Hepatocyte (in vitro differentiated cells): Measurements from ENCODE around the gene TRPM2. TPM values are rescaled to one million over a fixed set of nuclear protein-coding genes. Genes with fewer than 3 reads are reported as not detected.

Experiments
- DNase-seq: peaks from one replicate; pipeline ENCODE4 v3.0.0-alpha.2; 2016; ENCODE audit warnings: low spot score
- H2AFZ ChIP-seq: fragments of 200-600 bp; sonication (generic); 2 replicates; pipeline ENCODE4 v1.6.0; 2016; ENCODE audit warnings: antibody characterized with exemption, mild to moderate bottlenecking
- H3K27ac ChIP-seq: fragments of 200-600 bp; sonication (generic); 2 replicates; pipeline ENCODE4 v1.5.1; 2016; ENCODE audit warnings: mild to moderate bottlenecking
- H3K27me3 ChIP-seq: fragments of 200-600 bp; sonication (generic); 2 replicates; pipeline ENCODE4 v1.6.1; 2016
- H3K36me3 ChIP-seq: fragments of 200-600 bp; sonication (generic); replicated peaks from 2 replicates; pipeline ENCODE4 v1.5.1; 2016; ENCODE audit warnings: low read depth; ENCODE audit not compliant: insufficient read depth
- H3K4me1 ChIP-seq: fragments of 200-600 bp; sonication (generic); 2 replicates; pipeline ENCODE4 v1.5.1; 2016; ENCODE audit warnings: mild to moderate bottlenecking, moderate library complexity; ENCODE audit not compliant: insufficient read depth
- H3K4me2 ChIP-seq: fragments of 200-600 bp; sonication (generic); 2 replicates; pipeline ENCODE4 v1.6.0; 2016
- H3K4me3 ChIP-seq: fragments of 200-600 bp; sonication (generic); 2 replicates; pipeline ENCODE4 v1.5.1; 2016; ENCODE audit warnings: mild to moderate bottlenecking
- H3K79me2 ChIP-seq: fragments of 200-600 bp; sonication (generic); 2 replicates; pipeline ENCODE4 v1.6.0; 2017; ENCODE audit warnings: mild to moderate bottlenecking
- H3K9me2 ChIP-seq: fragments of 200-600 bp; sonication (generic); replicated peaks from 2 replicates; pipeline ENCODE4 v1.6.0; 2017; ENCODE audit warnings: mild to moderate bottlenecking; ENCODE audit not compliant: insufficient read depth
- H3K9me3 ChIP-seq: fragments of 200-600 bp; sonication (generic); 2 replicates; pipeline ENCODE4 v1.5.1; 2016; ENCODE audit warnings: low read depth, mild to moderate bottlenecking
- H4K20me1 ChIP-seq: fragments of 200-600 bp; sonication (generic); 2 replicates; pipeline ENCODE4 v1.6.0; 2016; ENCODE audit warnings: mild to moderate bottlenecking; ENCODE audit not compliant: insufficient read depth, poor library complexity, severe bottlenecking
- EZH2 ChIP-seq: fragments of 200-600 bp; sonication (generic); IDR thresholded peaks from 2 replicates; pipeline ENCODE4 v1.6.1; 2016; ENCODE audit warnings: antibody characterized with exemption, mild to moderate bottlenecking, borderline replicate concordance
- EZH2phosphoT487 ChIP-seq: fragments of 200-600 bp; sonication (generic); IDR thresholded peaks from one replicate; pipeline ENCODE4 v1.6.1; 2018; ENCODE audit warnings: antibody characterized with exemption, mild to moderate bottlenecking, low read depth, moderate library complexity; ENCODE audit not compliant: unreplicated experiment, severe bottlenecking
- WGBS: methylation state at CpG from one replicate; pipeline ENCODE4 v1.1.6; 2016; ENCODE audit warnings: low lambda C conversion rate; ENCODE audit errors: missing lambda C conversion rate; 5-methylcytosine and 5-hydroxymethylcytosine counted together
- polyA plus RNA-seq: library from polyadenylated mRNA; unstranded; fragments of >200 nt; fragmentation: Nextera tagmentation; extraction: Ambion mirVana; gene quantifications from 2 replicates; pipeline ENCODE4 v1.2.1, GENCODE V29; 2016
- total RNA-seq: library from RNA; depleted of rRNA; stranded (reverse); fragments of >200 nt; gene quantifications from 2 replicates; pipeline ENCODE4 v1.2.3, GENCODE V29; 2014
- TF ChIP-seq, protein P1 (sequence below): fragments of 200-600 bp; sonication (generic); IDR thresholded peaks from 2 replicates; pipeline ENCODE4 v1.5.1; 2016; ENCODE audit warnings: antibody characterized with exemption, mild to moderate bottlenecking; ENCODE audit not compliant: poor library complexity

The TRPM2 gene
- total and polyA plus RNA-seq, 2 experiments from 2014 or later = 0.25 to 0.50 TPM

DNA sequence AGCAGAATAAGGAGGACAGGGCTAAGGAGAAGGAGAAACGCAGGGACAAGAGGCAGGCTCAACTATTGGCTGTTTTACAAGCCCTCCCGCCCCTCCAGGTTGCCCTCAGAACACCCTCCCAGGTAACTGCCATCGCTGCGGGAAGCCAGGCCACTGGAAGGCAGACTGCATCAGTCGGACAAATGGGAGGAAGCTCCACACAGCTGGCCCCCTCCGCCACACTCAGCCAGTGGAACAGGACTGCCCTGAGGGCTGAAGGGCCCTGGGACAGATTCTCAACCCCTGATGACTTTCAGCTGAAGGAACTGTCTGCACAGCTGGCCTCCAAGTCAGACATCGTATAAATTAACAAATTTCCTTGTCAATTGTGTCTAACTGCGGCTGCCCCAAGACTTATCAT lies 123.7 kb downstream of the TRPM2 start:
- no peaks in the 10 kb centered on the region for H3K79me2 ChIP-seq
- H3K36me3 ChIP-seq = no peaks in the 10 kb centered on the region
- H3K4me3 ChIP-seq = no peak overlapping the region
- no peak overlapping the region for H2AFZ ChIP-seq
- no peaks in the 10 kb centered on the region for H4K20me1 ChIP-seq
- no peaks in the 10 kb centered on the region for H3K9me3 ChIP-seq
- H3K27me3 ChIP-seq = no peaks in the 10 kb centered on the region
- 79% methylated on average over 8 of the region's 8 CpGs for WGBS
- TF ChIP-seq EZH2 (no peak), EZH2phosphoT487 (no peak)
- TF ChIP-seq, protein P1, sequence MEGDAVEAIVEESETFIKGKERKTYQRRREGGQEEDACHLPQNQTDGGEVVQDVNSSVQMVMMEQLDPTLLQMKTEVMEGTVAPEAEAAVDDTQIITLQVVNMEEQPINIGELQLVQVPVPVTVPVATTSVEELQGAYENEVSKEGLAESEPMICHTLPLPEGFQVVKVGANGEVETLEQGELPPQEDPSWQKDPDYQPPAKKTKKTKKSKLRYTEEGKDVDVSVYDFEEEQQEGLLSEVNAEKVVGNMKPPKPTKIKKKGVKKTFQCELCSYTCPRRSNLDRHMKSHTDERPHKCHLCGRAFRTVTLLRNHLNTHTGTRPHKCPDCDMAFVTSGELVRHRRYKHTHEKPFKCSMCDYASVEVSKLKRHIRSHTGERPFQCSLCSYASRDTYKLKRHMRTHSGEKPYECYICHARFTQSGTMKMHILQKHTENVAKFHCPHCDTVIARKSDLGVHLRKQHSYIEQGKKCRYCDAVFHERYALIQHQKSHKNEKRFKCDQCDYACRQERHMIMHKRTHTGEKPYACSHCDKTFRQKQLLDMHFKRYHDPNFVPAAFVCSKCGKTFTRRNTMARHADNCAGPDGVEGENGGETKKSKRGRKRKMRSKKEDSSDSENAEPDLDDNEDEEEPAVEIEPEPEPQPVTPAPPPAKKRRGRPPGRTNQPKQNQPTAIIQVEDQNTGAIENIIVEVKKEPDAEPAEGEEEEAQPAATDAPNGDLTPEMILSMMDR = no peak
- no peaks in the 10 kb centered on the region for H3K9me2 ChIP-seq
- no peak for DNase-seq
- no peak overlapping the region for H3K4me2 ChIP-seq
- H3K27ac ChIP-seq = no peak overlapping the region
- no peaks in the 10 kb centered on the region for H3K4me1 ChIP-seq

DNA sequence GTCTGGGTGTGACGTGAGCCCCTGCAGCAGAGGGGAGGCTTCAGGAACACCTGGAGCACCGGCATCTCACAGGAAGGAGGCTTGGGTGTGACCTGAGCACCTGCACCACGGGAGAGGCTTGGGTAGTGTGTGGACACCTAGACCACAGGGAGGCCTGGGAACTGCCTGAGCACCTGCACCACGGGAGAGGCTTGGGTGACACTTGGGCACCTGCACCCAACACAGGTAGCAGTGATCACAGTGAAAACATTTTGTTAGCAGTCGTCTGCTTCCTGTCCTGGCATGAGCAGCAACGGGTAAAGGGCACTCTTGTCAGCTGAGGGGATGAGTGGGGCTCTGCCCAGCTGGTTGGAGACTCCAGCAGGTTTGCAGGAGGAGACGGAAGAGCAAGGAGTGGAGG lies 124.3 kb downstream of the TRPM2 start:
- WGBS = 86% methylated on average over 7 of the region's 7 CpGs
- Histone ChIP-seq H3K36me3 (no peaks in the 10 kb centered on the region), H2AFZ (no peak overlapping the region), H3K9me2 (no peaks in the 10 kb centered on the region), H3K27me3 (no peaks in the 10 kb centered on the region), H3K4me3 (no peak overlapping the region), H3K9me3 (no peaks in the 10 kb centered on the region), H3K27ac (no peak overlapping the region), H3K79me2 (no peaks in the 10 kb centered on the region), H3K4me1 (no peaks in the 10 kb centered on the region), H4K20me1 (no peaks in the 10 kb centered on the region), H3K4me2 (no peak overlapping the region)
- DNase-seq = no peak
- TF ChIP-seq EZH2 (no peak), EZH2phosphoT487 (no peak)
- TF ChIP-seq, protein P1 = no peak

DNA sequence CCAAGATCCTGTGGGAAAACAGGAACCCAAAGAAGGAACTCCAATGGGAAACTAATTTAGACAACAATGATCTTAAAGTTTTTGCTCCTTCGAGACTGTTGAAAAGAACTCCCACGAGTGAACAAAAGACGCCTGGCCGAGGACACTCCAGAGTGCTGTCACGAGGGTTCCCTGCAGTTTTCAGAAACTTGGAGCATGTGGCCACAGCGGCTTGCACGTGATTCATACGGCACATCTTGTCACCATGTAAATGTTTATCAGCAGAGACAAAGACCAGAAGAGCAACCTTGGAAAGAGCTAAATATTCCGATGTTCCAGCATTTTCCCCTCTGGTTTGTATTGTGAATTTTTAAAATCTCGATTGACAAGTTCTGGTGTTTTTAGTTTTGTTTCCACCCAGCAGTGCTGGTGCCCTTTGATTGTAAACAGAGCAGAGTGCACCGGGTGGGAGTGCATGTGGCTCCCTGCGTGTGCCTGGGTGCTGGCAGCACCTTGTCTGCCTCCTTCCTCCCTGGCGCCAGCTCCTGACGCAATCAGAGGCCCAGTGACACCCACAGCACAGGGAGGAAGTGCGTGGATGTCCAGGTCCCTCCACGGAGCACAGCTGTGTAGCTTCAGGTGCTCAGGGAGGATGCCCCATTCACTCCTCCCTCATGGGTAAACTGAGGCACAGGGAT lies 124.8 kb downstream of the TRPM2 start:
- Histone ChIP-seq H2AFZ (no peak overlapping the region), H3K4me1 (no peaks in the 10 kb centered on the region), H3K9me3 (no peaks in the 10 kb centered on the region), H3K27me3 (no peaks in the 10 kb centered on the region), H3K27ac (no peak overlapping the region), H3K4me2 (no peak overlapping the region), H3K4me3 (no peak overlapping the region), H3K79me2 (no peaks in the 10 kb centered on the region), H3K9me2 (no peaks in the 10 kb centered on the region), H4K20me1 (no peaks in the 10 kb centered on the region), H3K36me3 (no peaks in the 10 kb centered on the region)
- 85% methylated on average over 16 of the region's 16 CpGs for WGBS
- DNase-seq = no peak
- TF ChIP-seq EZH2 = no peak
- TF ChIP-seq, protein P1 = no peak
- TF ChIP-seq EZH2phosphoT487 = no peak
